Medulla oblongata (tissue), 1 donor: ENCODE data around the gene PRODH.
"Not testable (repeated sequence)": the region's sequence is repeated elsewhere in the genome, so short reads cannot be mapped to it uniquely, and the experiment has no call there.

Experiments used
- DNase-seq: peaks from one replicate; pipeline ENCODE4 v3.0.0-alpha.2; 2015; ENCODE audit errors: extremely low spot score

Gene PRODH

GRCh38 chr22:18968011-18968749, 32.1 kb upstream of the PRODH start:
- no peak for DNase-seq

DNA sequence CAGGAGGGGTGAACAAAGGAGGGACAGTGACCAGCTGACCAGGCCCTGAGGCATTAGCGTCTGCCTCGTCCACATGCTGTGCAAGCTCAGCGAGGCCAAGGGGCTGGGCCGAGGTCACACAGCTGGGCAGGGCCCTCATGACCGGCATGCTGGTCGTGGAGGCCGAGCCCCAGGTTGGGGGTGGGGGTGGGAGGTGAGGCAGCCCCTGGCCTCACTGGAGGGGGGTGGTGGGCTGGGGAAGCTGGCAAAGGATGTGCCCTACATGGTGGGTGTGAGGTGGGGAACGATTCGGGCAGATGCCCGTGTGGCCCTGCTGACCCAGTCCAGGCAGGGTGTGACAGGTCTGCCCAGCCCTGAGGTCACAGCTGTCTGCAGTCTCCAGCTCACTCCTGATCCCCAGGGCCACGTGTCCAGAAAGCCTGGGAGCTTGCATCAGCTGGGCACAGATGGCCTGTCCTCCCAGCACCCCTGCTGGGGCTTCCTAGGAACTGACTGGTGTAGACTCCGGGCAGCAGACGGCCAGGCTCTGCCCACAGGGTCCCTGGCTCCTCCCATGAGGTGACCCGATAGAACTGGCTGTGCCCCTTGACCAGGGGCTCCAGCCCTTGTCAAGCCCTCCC, 31.4 kb upstream of the PRODH start:
- not testable (repeated sequence) for DNase-seq

- DNase-seq, result no peak
These were observed 30.7 kb upstream of the PRODH start for GRCh38 chr22:18966748-18967147.

DNA sequence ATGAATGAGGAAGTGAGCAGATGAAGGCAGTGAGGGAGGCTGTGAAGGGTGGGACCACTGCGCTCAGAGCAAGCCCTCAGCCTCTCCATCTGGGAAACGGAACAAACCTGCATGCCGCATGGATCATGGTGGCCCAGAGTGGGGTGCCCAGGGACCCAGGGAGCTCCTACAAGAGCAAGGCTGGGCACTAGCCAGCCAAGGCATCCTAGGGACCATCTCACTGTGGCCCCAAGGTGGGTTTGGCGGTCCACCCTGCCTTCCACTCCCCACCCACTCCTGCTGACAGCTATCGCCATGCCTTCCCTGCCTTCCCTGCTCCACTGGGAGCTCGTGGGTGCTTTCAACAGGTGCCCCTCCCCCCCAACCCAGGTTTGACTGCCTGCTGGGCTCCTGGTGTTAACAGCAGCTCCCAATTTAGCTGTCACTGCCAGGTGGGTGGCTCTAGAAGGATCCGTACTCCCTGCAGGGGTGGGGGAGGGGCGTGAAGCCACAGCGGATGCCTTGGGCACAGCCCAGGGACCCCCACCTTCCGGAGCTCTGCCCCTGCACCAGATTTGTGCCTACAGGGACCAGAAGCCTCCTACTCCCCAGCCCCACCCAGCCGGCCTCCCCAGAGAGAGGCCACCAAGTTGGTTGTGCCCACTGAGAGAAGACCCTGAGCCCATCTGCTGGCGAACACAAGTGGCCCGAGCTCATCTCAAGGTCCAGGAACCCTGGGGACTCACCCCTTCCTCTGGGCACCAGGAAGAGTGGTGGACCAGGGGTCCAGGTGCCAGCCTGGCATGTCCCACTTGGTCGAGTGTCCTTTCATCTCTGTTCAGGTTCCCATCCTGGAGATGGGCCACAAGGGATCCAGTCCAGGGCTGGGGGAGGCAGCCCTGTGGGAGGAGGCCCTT, 29.7 kb upstream of the PRODH start:
- no peak for DNase-seq

- not testable (repeated sequence) for DNase-seq
These were observed 28.6 kb upstream of the PRODH start for GRCh38 chr22:18964501-18965265.

DNA sequence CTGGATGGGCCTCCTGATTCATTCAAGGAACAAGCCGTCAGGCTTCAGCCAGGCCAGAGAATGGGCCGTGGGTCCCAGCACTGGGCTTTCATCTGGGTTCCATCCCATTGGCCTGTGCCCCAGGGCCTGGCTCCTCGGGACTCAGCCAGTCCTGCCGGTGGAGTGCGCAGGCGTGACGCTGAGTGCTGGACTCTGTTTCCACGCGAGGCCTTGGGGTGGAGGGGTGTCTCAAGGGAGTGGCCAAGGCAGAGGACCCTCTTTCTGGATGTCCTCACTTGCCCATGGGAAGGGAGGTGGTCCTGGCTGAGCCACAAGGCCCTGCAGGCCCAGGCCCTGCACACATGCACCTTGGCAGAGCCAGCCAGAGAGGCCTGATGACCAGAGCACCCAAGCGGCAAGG, 28.0 kb upstream of the PRODH start:
- DNase-seq, result not testable (repeated sequence)

DNA sequence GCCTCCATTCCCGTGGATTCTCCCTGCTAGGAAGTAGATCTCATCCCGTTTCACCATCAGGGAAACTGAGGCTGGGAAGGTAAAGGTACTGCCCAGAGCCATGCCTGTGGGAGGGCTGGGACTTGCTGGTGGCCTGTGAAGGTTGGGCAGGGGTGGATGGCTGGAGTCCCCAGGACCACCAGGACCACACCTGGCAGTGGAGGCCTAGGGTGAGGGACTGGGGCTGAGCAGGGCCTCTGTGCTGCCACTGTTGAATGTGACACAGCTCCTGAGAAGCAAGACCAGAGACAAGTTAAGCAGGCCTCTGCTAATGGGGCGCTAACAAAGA, 26.2 kb upstream of the PRODH start:
- no peak for DNase-seq

- not testable (repeated sequence) for DNase-seq
These were observed 25.7 kb upstream of the PRODH start for GRCh38 chr22:18961632-18962307.

GRCh38 chr22:18961201-18961600, 25.1 kb upstream of the PRODH start:
- DNase-seq, result not testable (repeated sequence)

DNA sequence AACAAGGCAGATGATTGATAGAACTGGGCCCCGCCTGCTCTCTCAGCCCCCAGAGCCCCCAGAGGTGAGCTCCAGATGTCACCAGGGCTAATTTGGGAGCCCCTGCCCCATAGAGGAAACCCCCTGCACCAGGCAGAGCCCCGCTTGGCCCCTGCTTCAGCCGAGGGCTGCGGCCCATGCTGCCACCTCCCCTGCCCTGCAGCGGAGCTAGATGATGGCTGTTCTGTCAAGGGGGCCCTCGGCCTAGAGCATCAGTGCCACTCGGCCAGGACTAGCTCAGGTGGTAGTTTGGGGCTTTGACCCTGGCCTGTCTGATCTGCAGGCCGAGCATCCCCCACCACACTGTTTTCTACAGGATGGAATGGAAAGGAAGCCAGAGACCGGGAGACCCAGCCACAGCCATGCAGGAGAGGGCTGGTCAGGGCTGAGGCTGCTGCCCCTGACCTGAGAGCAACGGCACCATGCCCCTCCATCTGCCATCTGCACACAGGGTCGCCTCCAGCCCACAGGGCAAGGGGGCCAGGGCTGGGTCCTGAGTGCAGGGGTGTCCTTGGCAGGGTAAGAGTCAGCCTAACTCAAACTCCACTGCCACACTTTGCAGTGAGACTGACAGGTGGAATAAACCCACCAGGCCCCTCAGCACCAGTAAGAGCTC, 24.2 kb upstream of the PRODH start:
- not testable (repeated sequence) for DNase-seq

DNA sequence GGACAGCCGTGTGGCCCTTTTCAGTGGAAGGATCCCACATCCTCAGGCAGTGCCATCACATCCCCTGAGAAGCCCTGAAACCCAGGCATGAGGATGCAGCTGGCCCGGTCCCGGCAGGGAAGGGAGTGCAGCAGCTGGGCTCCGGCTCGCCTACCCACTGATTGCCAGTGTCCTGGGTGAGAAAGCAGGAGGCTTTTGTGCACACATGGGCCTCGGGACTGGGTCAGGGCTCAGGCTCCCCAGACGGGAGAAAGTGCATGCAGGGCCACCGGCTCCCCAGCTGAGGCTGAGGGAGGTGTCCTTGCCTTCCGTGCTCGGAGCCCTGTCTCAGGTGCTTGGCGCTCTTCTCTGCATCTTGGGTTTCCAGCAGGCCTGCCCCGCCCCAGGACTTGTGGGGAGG, 23.6 kb upstream of the PRODH start:
- not testable (repeated sequence) for DNase-seq

DNA sequence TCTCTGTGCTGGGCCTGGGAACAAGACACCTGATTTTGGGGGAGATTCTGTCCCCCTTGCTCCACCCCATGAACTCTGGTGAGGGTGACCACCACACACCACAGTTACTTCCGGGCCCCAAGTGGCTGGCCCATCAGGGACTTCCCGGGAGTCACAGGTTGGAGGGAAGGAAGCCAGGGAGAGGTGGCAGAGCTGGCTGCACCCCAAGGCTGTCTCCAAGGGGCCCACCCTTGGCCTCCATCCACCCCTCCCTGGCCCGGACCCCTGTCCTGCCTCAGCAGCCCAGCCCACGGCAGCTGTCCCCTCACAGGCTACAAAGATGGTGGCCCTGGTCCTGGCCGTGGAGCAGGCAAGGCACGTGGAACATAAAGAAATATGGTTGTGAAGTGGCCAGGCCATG, 23.2 kb upstream of the PRODH start:
- not testable (repeated sequence) for DNase-seq

GRCh38 chr22:18958738-18959137, 22.6 kb upstream of the PRODH start:
- DNase-seq, result not testable (repeated sequence)

DNA sequence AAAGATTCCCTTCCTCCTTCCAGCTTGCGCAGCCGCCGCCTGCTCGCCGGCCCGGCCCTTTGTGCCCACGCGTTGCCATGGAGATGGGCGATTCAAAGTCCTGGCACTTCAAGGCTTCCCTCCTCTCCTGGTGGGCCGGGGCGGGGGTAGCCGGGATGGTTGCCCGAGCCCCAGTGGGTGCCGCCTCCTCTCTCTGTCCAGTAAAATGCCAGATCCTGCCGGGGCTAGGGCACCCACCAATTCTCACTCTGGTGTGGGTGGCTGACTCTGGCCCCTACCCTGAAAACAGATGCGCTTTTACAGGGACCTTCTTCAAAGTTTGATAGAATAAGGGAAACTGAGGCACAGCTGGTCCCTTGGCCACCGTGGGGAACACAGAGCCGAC, 22.2 kb upstream of the PRODH start:
- DNase-seq, result not testable (repeated sequence)

DNA sequence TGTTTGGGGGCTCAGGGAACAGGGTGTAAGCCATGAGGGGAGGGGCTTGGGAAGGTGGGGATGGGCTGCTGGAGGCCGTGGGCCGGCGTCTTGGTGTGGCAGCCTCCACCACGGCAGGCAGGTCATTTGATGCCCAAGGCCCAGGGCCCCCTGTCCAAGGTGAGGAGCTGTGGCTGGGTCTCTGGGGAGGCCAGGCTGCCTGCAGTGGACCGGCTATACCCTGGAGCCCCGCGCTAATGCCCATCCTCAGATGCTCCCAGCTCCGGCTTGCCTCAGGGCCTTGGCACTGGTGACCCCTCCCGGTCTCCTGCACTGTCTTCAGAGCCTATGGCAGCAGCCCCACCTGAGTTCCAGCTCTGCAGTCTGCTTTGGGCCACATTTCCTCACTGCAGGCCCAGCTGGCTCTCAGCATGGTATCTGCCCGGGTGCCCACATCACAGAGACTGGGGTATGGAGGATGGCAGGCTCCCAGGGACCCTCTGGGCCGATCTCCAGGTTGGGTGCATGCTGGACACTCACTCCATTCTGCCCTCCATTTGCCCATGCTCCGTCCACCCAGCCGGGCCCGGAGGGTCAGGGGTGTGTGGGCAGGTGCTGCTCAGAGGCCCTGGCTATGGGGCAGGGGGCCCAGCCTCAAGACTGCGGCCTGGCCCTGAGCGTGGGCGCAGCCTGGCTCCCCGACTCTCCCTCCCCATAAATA, 21.7 kb upstream of the PRODH start:
- DNase-seq, result not testable (repeated sequence)

GRCh38 chr22:18956956-18957355, 20.9 kb upstream of the PRODH start:
- DNase-seq, result not testable (repeated sequence)

DNA sequence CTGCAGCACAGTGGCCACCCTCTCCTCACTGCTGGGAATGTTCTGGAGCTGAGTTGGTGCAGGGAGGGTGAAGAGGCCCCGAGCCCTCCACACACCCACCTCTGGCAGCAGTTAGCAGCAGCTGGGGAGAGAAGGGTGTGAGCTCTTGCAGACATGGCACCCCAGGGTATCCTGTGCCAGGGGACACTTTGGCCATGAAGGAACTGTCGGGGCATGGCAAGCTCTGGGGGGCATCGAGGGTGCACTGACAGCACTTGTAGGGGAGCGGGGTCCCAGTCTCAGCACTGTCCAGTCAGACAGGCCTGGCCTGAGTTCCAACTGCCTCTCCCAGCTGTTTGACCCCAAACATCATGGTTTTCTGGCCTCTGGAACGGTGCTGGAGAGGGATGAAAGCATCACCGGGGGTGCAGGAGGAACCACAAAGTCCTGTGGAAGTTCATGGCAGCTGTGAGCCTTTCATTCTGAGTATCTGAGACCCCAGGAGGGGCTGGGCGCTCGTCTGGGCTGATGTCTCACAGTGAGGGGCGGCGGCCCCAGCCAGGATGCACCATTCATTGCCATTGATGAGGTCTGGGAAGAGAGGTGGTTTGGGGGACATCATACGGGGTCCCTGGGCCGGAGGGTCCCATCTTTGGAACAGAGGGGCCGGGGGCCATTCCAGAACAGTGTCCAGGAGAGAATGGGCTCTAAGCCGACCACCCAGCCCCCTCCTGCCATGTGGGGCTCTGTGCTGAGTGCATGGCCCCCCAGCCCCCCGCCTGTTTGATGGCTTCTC, 20.2 kb upstream of the PRODH start:
- DNase-seq, result not testable (repeated sequence)

DNA sequence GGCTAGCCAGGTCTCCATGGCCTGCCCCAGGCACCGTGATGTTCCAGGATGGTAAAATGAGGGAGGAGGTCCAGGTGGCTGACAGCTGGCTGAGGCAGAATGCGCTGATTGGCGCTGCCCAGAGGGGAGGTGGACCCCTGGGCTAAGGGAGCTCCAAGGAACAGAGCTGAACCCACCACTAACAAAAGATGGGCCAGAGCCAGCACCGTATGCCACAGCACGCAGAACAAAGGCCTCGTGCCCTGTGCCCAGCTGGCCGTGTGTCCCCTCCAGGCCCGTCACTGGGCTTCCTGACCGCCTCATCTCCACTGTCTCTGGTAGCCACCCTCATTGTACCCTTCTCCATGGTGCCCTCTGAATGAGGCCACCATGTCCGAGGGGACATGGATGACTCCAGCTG, 19.6 kb upstream of the PRODH start:
- no peak for DNase-seq

DNA sequence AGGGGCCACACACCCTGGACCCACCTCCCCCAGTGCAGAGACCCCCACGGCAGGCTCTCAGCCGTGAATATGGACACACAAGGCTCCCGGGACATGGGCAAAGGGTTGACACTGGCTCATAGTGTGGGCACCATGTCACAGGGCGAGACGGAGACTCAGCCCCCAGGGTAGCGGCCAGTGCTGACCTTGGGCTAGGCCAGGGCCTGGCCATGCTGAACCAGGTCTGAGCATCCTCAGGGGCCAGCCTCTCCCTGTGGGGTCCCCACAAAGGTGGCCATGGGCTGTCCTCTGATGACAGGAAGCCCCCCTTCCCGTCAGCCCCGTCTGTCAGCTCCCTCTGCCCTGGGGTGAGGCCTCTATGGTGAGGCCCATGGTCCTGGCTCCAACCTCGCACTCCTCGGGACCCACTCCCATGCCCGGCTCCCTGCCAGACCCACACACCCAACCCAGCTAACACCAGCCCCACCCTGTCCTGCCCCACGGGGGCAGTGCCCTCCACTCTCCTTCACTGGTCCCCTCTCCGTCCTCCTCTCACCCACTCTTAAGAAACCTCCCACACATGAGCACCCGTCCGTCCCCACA, 19.0 kb upstream of the PRODH start:
- DNase-seq, result no peak
